ENCODE data around the gene HECTD1.
"Not testable (repeated sequence)": the region's sequence is repeated elsewhere in the genome, so short reads cannot be mapped to it uniquely, and the experiment has no call there.

HECTD1 gene

DNA sequence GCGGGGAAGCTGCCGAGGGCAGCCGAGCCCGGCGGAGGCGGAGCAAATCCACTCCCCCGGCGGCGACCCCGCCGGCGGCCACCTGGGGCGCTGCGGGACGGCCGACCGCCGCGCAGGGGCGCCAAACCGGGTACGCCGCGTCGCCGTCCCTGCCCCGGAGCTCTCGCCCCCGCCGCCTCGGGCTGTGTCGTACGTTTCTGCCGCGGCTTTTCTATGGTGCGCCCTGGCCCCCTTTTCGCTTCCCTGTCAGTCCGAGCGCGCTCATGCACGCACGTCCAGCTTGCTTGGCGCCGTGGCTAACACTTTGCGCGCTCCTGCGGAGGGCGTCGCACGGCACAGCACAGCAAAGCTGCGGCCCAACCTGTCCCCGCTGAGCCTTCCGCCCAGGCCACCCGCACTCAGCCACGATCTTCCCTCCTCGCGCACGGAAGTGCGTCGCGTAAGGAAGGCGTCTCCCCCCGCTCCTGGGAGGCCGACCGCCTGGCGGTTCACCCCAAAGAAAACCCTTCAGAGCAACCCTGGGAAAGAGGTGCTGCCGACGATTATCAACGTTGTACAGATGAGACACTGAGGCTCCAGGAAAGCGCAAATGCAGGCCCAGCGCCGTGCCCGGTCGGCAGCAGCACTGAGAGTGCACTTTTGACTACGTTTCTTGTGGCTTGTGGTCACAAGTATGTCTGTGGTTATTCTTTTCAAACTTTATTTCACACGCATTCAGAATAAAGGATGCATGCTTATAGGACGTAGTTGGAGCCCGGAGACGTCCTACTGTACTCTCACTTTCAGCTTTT lies at the start of gene HECTD1:
TSS of gene HECTD1 (minus strand) at position 39 of the 791 bp plus-strand sequence. CDS start 1,857 bp downstream, outside the sequence.
- DNase-seq, result peak; percentile 90 to 91

GRCh38 chr14:31257244-31257553 lies 49.6 kb upstream of the HECTD1 start:
- no peak for DNase-seq

GRCh38 chr14:31256534-31257243 lies 49.1 kb upstream of the HECTD1 start:
- no peak for DNase-seq

DNA sequence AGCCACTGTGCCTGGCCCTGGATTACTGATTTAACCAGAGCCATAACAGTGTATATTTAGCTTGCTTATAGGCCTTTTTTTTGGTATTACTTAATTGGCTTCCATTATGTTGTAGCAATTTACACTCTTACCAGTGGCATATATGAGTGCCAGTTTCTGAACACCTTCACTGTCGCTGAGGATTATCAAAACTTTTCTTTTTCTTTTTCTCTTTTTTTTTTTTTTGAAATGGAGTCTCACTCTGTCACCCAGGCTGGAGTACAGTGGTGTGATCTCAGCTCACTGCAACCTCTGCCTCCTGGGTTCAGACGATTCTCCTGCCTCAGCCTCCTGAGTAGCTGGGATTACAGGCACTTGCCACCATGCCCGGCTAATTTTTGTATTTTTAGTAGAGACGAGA lies 48.3 kb upstream of the HECTD1 start:
- not testable (repeated sequence) for DNase-seq

- no peak for DNase-seq
Measured at GRCh38 chr14:31255286-31255685, 47.7 kb upstream of the HECTD1 start.

GRCh38 chr14:31253746-31254471 lies 46.3 kb upstream of the HECTD1 start:
- no peak for DNase-seq

- DNase-seq, result no peak
Measured at GRCh38 chr14:31252865-31253264, 45.3 kb upstream of the HECTD1 start.

DNA sequence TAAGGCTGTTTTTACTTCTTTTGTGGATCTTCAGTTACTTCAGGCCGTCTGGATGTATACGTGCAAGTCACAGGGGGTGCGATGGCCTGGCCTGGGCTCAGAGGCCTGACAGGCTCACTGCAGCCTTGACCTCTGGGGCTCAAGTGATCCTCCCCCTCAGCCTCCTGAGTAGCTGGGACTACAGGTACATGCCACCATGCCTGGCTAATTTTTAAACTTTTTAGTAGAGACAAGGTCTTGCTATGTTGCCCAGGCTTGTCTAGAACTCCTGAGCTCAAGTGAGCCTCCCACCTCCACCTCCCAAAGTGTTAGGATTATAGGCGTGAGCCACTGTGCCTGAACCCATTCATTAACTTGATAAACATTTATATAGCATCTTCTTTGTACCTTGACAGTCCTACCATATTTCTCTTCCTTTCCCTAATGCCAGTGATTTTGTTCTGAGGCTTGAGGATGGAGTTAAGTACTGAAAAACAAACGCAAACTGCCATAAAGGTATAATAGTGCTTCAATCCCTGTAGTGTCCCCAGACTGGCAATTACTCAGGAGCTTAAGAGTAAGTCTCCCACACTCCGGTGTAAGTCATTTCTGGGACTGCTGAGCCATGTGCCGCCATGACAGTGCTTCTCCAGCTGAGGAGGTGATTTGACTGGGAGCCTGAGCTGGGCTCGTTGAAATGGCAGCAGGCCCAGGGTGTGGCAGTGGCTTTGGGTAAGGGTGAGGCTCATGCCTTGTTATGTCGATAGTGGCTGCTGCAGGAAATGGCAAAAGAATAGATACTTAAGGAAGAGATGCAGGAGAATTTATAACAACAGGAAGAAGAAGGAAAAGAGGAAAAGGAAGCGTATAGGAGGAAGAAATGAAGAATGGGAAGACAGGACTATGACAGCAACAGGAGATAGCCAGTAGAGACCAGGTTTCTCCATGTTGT lies 43.7 kb upstream of the HECTD1 start:
- no peak for DNase-seq

DNA sequence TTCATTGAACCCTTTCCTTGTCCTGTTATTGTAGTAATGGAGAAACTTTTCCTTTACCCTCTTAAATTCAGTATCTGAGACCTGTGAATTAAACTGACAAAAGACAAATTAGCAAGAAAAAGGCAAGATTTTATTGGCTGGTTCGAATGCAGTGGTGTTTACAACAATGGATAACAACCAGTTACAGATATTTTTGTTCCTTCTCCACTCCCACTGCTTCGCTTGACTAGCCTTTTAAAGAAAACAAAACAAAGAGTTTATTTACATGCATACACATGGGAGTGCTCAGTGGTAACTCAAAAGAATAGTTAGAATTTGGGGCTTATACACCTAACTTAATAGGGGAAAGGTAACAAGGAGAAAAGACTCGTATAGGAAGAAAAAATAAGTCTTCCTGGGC lies 37.0 kb upstream of the HECTD1 start:
- DNase-seq, result no peak

DNA sequence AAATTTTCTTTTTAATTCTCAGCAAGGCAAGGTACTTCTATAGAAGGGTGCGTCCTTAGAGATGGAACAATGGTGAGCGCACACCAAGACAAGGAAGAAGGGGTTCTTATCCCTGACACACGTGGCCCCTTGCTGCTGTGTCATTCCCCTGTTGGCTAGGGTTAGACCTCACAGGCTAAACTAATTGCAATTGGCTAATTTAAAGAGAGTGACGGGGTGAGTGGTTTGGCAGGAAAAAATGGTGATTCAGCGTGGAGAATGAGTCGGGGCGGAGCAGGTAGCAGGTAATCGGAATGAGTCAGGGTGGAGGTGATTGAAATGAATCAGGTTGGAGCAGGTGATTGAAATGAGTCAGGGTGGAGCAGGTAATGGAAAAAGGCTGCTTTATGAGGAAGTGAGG lies 36.3 kb upstream of the HECTD1 start:
- DNase-seq, result no peak

DNA sequence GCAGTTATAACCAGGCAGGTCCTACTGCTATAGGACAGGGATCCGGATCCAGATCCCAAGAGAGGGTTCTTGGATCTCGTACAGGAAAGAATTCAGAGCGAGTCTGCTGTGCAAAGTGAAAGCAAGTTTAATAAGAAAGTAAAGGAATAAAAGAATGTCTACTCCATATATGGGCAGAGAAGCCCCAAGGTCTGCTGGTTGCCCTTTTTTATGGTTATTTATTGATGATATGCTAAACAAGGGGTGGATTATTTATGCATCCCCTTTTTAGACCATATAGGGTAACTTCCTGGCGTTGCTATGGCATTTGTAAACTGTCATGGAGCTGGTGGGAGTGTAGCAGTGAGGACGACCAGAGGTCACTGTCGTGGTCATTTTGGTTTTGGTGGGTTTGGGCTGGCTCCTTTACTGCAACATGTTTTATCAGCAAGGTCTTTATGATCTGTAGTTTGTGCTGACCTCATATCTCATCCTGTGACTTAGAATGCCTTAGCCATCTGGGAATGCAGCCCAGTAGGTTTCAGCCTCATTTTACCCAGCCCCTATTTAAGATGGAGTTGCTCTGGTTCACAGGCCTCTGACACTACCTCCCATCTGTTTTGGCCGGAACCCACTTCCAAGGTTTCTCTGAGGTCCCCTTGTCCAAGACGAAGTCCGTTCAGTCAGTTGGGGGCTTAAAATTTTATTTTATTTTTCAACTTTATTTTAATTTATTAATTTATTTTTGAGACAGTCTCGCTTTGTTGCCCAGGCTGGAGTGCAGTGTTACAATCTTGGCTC lies 34.8 kb upstream of the HECTD1 start:
- DNase-seq, result not testable (repeated sequence)

DNA sequence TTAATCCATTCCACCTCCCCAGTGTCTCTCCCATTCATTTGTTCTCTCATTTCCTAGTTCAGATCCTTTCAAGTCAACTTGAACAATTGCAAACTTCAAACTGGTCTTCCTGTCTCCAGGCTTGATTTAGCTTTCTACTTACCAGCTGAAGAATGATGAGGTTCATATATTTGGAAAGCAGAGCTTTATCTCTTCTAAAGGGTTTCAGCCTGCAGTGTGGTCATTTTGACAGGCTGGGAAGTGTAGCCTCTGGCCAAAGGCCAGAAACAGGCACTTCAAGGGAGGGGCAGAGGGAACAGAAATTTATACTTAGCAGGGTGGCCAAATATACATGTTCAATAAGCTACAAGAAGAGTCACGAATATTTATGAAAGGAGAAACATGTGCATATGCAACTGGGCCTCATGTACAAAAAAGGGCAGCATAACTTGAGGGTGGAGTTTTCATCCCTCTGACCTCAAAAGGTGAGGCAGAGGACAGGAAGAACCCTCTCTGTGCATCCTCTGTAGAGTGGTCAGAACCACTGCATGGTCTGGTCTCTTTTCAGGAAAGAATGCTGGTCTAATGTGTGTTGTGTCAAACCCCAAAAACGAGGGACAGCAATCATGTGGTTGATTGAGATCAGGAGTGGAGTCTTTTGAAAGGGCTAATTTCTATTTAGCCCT lies 34.0 kb upstream of the HECTD1 start:
- no peak for DNase-seq

DNA sequence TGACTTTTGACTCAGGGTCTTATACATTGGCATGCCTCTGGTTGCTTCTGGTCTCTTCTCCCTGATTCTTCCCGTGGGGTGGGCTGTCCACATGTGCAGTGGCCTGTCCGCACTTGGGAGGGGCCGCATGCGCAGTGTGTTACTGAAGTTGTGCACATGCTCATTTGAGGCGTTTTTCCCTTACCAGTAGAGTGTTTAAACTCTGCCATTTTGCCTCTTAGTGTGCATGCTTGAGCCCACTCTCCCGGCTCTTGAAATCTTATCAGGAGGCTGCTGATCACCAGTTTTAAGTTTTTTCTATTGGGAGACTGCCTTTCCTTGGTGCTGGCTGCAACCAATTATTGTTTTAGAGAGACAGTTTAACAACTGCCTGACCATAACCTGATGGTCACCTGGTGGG lies 32.1 kb upstream of the HECTD1 start:
- no peak for DNase-seq

- no peak for DNase-seq
Measured at GRCh38 chr14:31235462-31235861, 27.9 kb upstream of the HECTD1 start.

- no peak for DNase-seq
Measured at GRCh38 chr14:31232081-31232480, 24.5 kb upstream of the HECTD1 start.

DNA sequence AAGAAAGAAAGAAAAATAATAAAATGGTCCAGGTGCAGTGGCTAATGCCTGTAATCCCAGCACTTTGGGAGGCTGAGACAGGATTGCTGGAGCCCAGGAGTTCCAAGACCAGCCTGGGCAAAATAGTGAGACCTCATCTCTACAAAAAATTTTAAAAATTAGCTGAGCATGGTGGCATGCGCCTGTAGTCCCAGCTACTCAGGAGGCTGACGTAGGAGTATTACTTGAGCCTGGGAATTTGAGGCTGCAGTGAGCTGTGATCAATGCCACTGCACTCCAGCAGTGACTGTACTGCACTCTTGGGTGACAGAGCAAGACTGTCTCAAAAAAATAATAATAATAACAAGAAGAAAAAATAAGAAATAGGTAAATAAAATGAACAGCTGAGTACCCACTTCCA lies 23.7 kb upstream of the HECTD1 start:
- not testable (repeated sequence) for DNase-seq

DNA sequence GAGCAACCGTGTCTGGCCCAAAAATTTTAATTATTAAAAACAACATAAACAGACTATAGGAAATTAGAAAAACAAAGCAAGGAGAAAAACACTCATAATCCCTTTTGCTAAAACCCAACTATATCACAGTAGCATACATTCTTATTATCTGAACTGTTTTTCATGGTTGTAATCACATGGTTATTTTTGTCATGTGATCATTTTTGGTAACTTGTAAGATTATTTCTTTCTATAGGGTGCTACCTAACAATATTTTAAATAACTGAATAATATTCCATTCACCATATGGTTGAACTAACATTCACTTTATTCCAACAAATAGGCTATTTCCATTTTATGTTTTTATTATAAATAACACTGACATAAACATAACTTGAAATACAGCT lies 23.0 kb upstream of the HECTD1 start:
- no peak for DNase-seq

DNA sequence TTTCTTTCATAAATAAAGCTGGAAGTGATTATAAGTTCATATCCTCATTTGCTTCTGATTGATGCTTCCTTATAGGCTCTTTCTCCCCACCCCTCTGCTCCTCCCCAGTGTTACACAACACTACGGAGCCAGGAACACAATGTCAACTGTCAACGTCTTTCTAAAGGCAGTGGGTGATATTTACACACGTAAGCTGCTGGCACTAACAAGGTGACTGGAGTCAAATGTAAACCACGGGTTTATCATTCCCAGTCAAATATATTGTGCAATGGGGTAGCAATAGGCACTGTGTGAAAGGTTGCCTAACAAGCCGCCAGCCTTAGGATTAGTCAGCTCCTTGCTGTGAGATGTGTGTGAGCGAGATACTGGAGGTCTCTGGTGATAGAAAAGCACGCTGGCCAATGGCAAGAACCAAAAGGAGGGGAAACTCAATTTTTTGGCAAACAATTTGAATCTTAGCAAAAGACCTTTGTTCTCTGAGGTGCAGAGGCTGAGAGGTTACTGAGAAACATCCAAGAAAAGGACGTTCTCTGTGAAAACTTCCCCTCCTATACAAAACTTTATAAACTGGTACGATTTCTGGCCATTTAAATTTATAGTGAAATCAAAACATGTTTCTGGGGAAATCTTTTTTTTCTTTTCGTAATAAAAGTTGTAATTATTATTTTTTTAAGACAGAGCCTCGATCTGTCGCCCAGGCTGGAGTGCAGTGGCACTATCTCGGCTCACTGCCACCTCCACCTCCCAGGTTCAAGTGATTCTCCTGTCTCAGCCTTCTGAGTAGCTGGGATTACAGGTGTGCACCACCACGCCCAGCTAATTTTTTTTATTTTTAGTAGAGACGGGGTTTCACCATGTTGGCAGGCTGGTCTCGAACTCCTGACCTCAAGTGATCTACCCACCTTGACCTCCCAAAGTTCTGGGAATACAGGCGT lies 22.3 kb upstream of the HECTD1 start:
- peak in 1 of 2 donors; percentile 52 for DNase-seq

GRCh38 chr14:31229009-31229408 lies 21.4 kb upstream of the HECTD1 start:
- no peak for DNase-seq

GRCh38 chr14:31228533-31228932 lies 20.9 kb upstream of the HECTD1 start:
- no peak for DNase-seq

Measured in CD4-positive, alpha-beta T cell treated with Interleukin-1 beta for 1 hour (primary cell).